Measurements from ENCODE around the gene PIEZO2.
"Not testable (repeated sequence)": the region's sequence is repeated elsewhere in the genome, so short reads cannot be mapped to it uniquely, and the experiment has no call there.

PIEZO2 gene

GRCh38 chr18:10927286-10927992, 221.9 kb downstream of the PIEZO2 start:
- no peak for DNase-seq (ENCODE audit: low read depth)

- DNase-seq (ENCODE audit: low read depth): no peak
Observed at GRCh38 chr18:10926621-10927161, 222.7 kb downstream of the PIEZO2 start.

GRCh38 chr18:10924290-10924689, 225.1 kb downstream of the PIEZO2 start:
- DNase-seq (ENCODE audit: low read depth): no peak

GRCh38 chr18:10923551-10924070, 225.8 kb downstream of the PIEZO2 start:
- no peak for DNase-seq (ENCODE audit: low read depth)

GRCh38 chr18:10923141-10923540, 226.2 kb downstream of the PIEZO2 start:
- no peak for DNase-seq (ENCODE audit: low read depth)

- DNase-seq (ENCODE audit: low read depth): not testable (repeated sequence)
Observed at GRCh38 chr18:10922712-10923111, 226.7 kb downstream of the PIEZO2 start.

GRCh38 chr18:10920309-10920708, 229.1 kb downstream of the PIEZO2 start:
- DNase-seq (ENCODE audit: low read depth): not testable (repeated sequence)

- no peak for DNase-seq (ENCODE audit: low read depth)
Observed at GRCh38 chr18:10919851-10920250, 229.5 kb downstream of the PIEZO2 start.

GRCh38 chr18:10916865-10917264, 232.5 kb downstream of the PIEZO2 start:
- no peak for DNase-seq (ENCODE audit: low read depth)

- DNase-seq (ENCODE audit: low read depth): no peak
Observed at GRCh38 chr18:10916387-10916786, 233.0 kb downstream of the PIEZO2 start.

- not testable (repeated sequence) for DNase-seq (ENCODE audit: low read depth)
Observed at GRCh38 chr18:10915748-10916147, 233.6 kb downstream of the PIEZO2 start.

GRCh38 chr18:10914610-10915009, 234.8 kb downstream of the PIEZO2 start:
- DNase-seq (ENCODE audit: low read depth): not testable (repeated sequence)

- no peak for DNase-seq (ENCODE audit: low read depth)
Observed at GRCh38 chr18:10913919-10914318, 235.4 kb downstream of the PIEZO2 start.

- no peak for DNase-seq (ENCODE audit: low read depth)
Observed at GRCh38 chr18:10912790-10913545, 236.4 kb downstream of the PIEZO2 start.

- DNase-seq (ENCODE audit: low read depth): no peak
Observed at GRCh38 chr18:10909724-10910123, 239.6 kb downstream of the PIEZO2 start.

- DNase-seq (ENCODE audit: low read depth): no peak
Observed at GRCh38 chr18:10908760-10909159, 240.6 kb downstream of the PIEZO2 start.

- DNase-seq (ENCODE audit: low read depth): no peak
Observed at GRCh38 chr18:10907749-10908148, 241.6 kb downstream of the PIEZO2 start.

- DNase-seq (ENCODE audit: low read depth): no peak
Observed at GRCh38 chr18:10901329-10901728, 248.0 kb downstream of the PIEZO2 start.

GRCh38 chr18:10900435-10900834, 248.9 kb downstream of the PIEZO2 start:
- DNase-seq (ENCODE audit: low read depth): no peak

- DNase-seq (ENCODE audit: low read depth): no peak
Observed at GRCh38 chr18:10899481-10899880, 249.9 kb downstream of the PIEZO2 start.

- DNase-seq (ENCODE audit: low read depth): no peak
Observed at GRCh38 chr18:10898417-10898974, 250.9 kb downstream of the PIEZO2 start.

GRCh38 chr18:10896851-10897250, 252.5 kb downstream of the PIEZO2 start:
- no peak for DNase-seq (ENCODE audit: low read depth)

GRCh38 chr18:10895976-10896375, 253.4 kb downstream of the PIEZO2 start:
- DNase-seq (ENCODE audit: low read depth): no peak

Measured in activated T-helper 9 cell treated with anti-CD3 and anti-CD28 coated beads, Interleukin-2, amount 50 U/mL, for 16 hours (primary cell).